GM21447 (cell line): ENCODE results near the gene KCNMA1.

ENCODE experiments used
- ATAC-seq: cut with Tn5 transposase; IDR thresholded peaks from one replicate; pipeline ENCODE4 v1.9.1; 2021; ENCODE audit not compliant: unreplicated experiment

Gene KCNMA1

DNA sequence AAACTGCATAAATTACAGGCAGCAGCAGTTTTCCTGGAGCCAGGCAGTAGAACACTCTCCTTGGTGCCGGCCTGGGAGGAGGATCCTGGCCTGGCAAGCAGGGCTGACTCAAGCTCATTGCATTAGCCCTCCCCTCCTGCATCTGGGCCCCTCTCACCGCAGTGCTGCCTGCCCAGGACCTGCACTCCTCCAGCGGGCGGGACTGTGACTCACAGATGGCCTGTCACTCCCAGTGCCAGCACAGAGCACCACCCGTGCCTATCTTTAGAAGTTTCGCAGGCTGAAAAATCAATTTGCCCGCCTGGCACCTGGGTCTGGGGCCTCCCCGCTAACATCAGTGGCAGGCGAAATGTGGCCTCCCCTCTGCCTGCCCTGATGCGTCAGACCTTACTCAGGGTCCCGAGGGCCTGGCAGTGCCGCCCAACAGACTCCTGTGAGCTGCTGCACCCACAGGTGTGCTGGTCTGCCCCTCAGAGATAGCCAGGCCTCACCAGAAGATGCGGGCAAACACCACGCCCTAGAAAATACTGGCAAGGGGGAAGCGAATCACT, 123.8 kb downstream of the KCNMA1 start:
- ATAC-seq, result no peak

DNA sequence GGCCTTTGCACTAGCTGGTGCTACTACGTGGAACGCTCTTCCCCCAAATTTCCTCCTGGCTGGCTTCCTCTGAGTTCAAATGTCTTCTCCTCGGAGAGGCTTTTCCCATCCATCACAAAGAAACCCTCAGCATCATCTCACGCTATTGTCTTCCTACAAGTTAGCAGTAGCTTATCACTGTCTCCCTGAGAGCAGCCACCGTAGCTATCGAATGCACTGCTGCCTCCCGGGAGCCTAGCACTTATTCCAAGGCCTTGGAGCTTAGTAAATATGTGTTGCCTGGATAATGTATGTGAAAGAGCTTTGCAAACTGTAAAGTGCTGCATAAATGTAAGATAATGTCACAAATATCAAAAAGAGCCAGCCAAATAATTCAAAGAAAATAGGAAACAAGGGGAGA, 124.4 kb downstream of the KCNMA1 start:
- no peak for ATAC-seq

- no peak for ATAC-seq
Observed at GRCh38 chr10:77512219-77512578, 125.4 kb downstream of the KCNMA1 start.

- ATAC-seq, result no peak
Observed at GRCh38 chr10:77511498-77512218, 126.0 kb downstream of the KCNMA1 start.

GRCh38 chr10:77510695-77511094, 126.9 kb downstream of the KCNMA1 start:
- no peak for ATAC-seq

GRCh38 chr10:77510294-77510693, 127.3 kb downstream of the KCNMA1 start:
- ATAC-seq, result no peak

- ATAC-seq, result no peak
Observed at GRCh38 chr10:77509391-77509790, 128.2 kb downstream of the KCNMA1 start.

DNA sequence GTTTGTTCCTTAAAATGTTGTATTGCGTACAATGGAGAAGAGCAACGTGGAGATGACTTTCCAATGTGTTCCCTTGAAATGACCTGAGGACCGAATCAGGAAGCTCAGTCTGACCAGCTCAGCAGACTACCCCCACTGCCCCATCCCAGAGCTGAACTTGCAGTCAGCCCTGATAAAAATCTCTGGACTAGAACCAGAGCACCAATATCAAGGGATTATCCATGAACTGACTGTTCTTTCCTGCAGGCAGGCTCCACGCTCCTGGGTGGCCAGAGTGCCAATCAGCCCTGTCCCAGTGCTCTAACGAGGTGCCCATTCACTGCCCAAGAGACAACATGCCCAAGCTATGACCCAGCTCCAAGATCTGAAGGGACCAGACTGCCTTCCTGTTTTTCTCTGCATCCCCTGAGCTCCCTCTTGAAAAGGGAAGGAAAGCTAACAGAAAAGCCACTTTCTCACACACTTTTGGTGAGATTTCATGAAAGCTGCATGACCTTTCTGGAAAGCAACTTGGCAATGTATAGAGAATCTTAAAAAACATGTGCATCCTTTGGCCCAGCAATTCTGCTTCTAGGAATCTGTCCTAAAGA, 130.2 kb downstream of the KCNMA1 start:
- no peak for ATAC-seq

- no peak for ATAC-seq
Observed at GRCh38 chr10:77506517-77507200, 130.9 kb downstream of the KCNMA1 start.

DNA sequence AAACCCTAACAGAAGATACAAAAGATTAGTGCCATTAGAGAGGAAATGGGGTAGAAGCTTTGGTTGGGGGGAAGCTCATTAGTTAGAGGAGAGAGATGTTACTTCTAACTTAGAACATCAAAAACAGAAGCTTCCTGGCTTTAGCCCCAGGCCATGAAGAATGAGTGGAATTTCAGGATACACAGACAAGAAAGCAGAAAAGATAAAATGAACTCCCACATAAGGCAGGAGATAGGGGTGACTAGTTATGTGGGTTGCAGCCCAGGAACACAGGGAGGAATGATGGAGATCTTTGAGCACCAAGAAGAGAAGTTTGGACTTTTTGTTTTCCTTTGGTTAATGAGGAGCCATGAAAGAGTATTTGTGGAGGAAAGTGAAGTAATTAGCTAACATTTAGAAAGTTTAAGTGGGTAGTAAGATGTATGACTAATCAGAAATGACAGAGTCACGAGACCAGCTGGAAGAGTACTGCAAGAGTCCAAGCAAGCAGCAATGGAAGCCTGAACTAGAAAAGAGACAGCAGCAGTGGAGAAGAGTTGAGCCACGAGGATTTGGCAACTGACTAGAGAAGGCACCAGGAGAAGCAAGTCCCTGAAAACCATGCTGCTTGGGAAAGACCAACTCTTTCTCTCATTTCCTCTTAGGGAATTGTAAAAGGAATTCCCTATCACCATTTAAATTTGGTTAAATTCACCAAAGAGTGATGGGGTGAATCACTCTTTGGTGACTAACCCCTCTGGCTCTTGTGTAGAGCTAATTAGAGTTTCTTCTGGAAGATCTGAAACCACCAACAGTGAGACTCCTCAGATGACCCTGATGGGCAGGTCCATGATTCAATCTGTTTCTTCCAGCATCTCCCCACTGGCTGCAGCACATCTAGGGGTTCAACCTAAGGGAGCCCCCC, 131.9 kb downstream of the KCNMA1 start:
- ATAC-seq, result no peak

GRCh38 chr10:77504873-77505257, 132.7 kb downstream of the KCNMA1 start:
- no peak for ATAC-seq

- no peak for ATAC-seq
Observed at GRCh38 chr10:77504196-77504872, 133.3 kb downstream of the KCNMA1 start.

- ATAC-seq, result no peak
Observed at GRCh38 chr10:77501846-77502261, 135.8 kb downstream of the KCNMA1 start.

DNA sequence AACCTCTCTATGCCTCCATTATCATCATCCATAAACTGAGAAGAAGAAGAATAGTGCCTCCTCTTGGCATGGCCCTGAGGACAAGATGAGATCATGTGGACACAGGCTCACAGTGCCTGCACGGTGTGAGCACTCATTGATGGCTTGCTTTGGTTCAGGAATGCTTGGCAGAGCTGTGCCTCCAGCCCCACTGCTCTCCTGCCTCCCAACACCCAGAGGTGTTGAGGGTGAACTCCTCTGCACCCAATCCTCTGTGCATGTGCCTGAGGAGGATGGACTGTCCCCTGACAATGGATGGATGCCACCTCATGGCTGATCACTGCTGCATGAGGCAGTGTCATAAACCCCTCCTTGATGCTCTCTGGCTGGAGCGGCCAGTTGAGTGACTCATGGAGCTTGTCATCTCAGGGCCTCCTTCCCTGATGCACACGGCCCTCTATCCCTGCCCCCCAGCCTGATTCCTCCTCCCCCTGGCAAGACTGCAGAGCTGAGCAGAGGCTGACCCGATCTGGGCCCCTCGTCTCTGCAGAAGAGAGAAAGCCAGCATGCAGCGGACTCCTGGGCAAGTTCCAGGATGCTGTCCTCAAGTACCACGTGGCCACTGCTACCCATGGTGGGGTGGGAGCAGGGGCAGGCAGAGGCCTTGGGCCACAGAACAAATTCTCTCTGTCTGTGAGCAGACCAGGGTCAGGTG, 136.3 kb downstream of the KCNMA1 start:
- no peak for ATAC-seq

GRCh38 chr10:77500754-77501151, 136.9 kb downstream of the KCNMA1 start:
- ATAC-seq, result peak; percentile 62

DNA sequence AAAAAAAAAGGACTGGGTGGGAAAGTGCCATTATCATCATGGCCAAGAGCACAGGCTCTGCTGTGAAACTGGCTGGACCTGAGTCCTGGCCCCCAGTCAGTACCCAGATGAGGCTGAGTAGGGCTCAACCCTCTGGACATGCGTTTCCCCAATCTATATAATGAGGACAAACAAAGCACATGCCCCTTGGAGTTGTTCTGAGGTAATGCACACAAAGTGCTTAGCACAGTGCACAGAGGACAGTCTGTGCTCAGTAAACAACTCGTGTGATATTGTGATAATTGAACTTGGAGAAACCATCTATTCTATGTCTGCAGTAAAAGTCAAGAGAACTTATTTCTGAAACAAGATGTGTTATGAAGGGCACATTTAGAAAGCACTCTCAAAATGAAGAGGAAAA, 138.8 kb downstream of the KCNMA1 start:
- ATAC-seq, result no peak

DNA sequence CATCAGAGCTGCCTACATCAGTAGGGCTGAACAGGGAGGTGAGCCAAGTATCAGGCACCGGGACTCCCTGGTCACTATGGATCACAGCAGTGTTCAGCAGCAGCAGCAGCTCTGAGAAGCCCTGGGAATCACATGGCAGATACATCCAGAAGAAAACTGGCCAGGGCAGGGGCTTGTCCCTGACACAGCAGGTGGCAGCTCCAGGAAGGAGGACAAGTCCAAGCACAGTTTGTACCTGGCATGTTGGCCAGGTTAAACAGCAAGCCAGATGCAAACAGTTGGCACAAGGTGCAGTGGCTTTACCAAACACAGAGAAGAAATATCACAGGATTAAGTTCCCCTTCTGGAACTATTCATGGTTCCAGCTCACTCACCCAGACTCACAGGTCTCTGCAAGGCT, 139.4 kb downstream of the KCNMA1 start:
- ATAC-seq, result no peak

DNA sequence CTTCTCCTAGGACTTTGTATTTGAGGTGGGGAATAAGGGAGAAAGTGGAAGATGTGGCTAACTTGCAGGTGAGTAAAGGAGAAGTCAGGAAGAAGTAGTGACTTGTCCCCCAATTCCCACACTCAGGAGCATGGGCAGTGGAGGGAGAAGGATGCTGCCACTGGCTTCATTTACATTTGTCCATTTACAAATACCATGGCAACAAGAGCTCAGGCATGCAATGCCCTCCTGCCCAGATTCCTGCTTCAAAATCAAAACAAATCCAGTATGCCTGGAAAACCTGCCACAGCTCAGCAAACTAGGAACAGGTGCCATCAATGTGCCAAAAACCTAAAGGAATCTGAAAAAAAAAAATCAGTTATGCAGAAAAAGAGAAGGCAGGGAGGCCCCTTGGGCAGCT, 139.9 kb downstream of the KCNMA1 start:
- ATAC-seq, result no peak

- no peak for ATAC-seq
Observed at GRCh38 chr10:77496941-77497420, 140.6 kb downstream of the KCNMA1 start.
